Type B pancreatic cell (in vitro differentiated cells): ENCODE measurements around the gene WDFY1. TPM values are rescaled to one million over a fixed set of nuclear protein-coding genes. Genes with fewer than 3 reads are reported as not detected.

Source experiments
- DNase-seq: peaks from one replicate; pipeline ENCODE4 v3.0.0; 2021; ENCODE audit warnings: mixed read lengths; ENCODE audit not compliant: unreplicated experiment; ENCODE audit errors: extremely low spot score
- H3K27ac Mint-ChIP-seq: 2 replicates; pipeline ENCODE4 v1.8.0; 2021; ENCODE audit warnings: mild to moderate bottlenecking, mixed read lengths
- H3K27me3 Mint-ChIP-seq: 2 replicates; pipeline ENCODE4 v1.8.0; 2021; ENCODE audit warnings: mixed read lengths
- H3K36me3 Mint-ChIP-seq: 2 replicates; pipeline ENCODE4 v1.8.0; 2021; ENCODE audit warnings: mixed read lengths
- H3K4me1 Mint-ChIP-seq: one replicate; pipeline ENCODE4 v1.8.0; 2021; ENCODE audit warnings: mixed read lengths; ENCODE audit not compliant: unreplicated experiment
- H3K4me3 Mint-ChIP-seq: 2 replicates; pipeline ENCODE4 v1.8.0; 2021; ENCODE audit warnings: mild to moderate bottlenecking, mixed read lengths
- H3K9me3 Mint-ChIP-seq: 2 replicates; pipeline ENCODE4 v1.8.0; 2021; ENCODE audit warnings: mixed read lengths
- total RNA-seq: library from RNA; stranded (reverse); gene quantifications from 2 replicates; pipeline ENCODE4 v1.2.1, GENCODE V29; 2021; ENCODE audit warnings: low replicate concordance
- TF ChIP-seq, protein P1 (sequence below): fragments of 200-600 bp; sonication (generic); conservative IDR thresholded peaks from 2 replicates; pipeline ENCODE4 v1.5.0; 2021; ENCODE audit warnings: antibody characterized with exemption, mild to moderate bottlenecking

The WDFY1 gene
- total RNA-seq, 1 donor from 2014 or later, result 45.5 TPM

GRCh38 chr2:223949241-223949840 is 4.2 kb upstream of the WDFY1 start:
- Mint-ChIP-seq H3K9me3 (no peaks in the 10 kb centered on the region), H3K27ac (no peak overlapping the region), H3K27me3 (peaks cover 4% of the 10 kb centered on the region), H3K36me3 (no peaks in the 10 kb centered on the region), H3K4me1 (peaks cover 9% of the 10 kb centered on the region), H3K4me3 (no peak overlapping the region)
- no peak for DNase-seq
- TF ChIP-seq, protein P1, sequence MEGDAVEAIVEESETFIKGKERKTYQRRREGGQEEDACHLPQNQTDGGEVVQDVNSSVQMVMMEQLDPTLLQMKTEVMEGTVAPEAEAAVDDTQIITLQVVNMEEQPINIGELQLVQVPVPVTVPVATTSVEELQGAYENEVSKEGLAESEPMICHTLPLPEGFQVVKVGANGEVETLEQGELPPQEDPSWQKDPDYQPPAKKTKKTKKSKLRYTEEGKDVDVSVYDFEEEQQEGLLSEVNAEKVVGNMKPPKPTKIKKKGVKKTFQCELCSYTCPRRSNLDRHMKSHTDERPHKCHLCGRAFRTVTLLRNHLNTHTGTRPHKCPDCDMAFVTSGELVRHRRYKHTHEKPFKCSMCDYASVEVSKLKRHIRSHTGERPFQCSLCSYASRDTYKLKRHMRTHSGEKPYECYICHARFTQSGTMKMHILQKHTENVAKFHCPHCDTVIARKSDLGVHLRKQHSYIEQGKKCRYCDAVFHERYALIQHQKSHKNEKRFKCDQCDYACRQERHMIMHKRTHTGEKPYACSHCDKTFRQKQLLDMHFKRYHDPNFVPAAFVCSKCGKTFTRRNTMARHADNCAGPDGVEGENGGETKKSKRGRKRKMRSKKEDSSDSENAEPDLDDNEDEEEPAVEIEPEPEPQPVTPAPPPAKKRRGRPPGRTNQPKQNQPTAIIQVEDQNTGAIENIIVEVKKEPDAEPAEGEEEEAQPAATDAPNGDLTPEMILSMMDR, result no peak

- H3K9me3 Mint-ChIP-seq, result no peaks in the 10 kb centered on the region
- peaks cover 19% of the 10 kb centered on the region for H3K4me1 Mint-ChIP-seq
- peak overlapping the region; percentile 2 for H3K27ac Mint-ChIP-seq
- no peak overlapping the region for H3K4me3 Mint-ChIP-seq
- TF ChIP-seq, protein P1, result no peak
- H3K36me3 Mint-ChIP-seq, result peaks cover 4% of the 10 kb centered on the region
- H3K27me3 Mint-ChIP-seq, result peaks cover 4% of the 10 kb centered on the region
- DNase-seq, result no peak
Measured at GRCh38 chr2:223947711-223948205, 2.6 kb upstream of the WDFY1 start.

- Mint-ChIP-seq H3K9me3 (peaks cover 4% of the 10 kb centered on the region), H3K36me3 (peaks cover 9% of the 10 kb centered on the region), H3K27ac (no peak overlapping the region), H3K27me3 (peaks cover 4% of the 10 kb centered on the region), H3K4me3 (peak overlapping the region; percentile 37), H3K4me1 (peaks cover 28% of the 10 kb centered on the region)
- TF ChIP-seq, protein P1, result no peak
- no peak for DNase-seq
Measured at GRCh38 chr2:223945755-223946154, 620 bp upstream of the WDFY1 start.

GRCh38 chr2:223944166-223944702 is 901 bp downstream of the WDFY1 start:
- peak overlapping the region; percentile 91 for H3K4me3 Mint-ChIP-seq
- H3K36me3 Mint-ChIP-seq, result peaks cover 9% of the 10 kb centered on the region
- H3K9me3 Mint-ChIP-seq, result peaks cover 4% of the 10 kb centered on the region
- DNase-seq, result peak; percentile 72
- H3K27ac Mint-ChIP-seq, result peak overlapping the region; percentile 88
- TF ChIP-seq, protein P1, result no peak
- peaks cover 4% of the 10 kb centered on the region for H3K27me3 Mint-ChIP-seq
- peaks cover 28% of the 10 kb centered on the region for H3K4me1 Mint-ChIP-seq

DNA sequence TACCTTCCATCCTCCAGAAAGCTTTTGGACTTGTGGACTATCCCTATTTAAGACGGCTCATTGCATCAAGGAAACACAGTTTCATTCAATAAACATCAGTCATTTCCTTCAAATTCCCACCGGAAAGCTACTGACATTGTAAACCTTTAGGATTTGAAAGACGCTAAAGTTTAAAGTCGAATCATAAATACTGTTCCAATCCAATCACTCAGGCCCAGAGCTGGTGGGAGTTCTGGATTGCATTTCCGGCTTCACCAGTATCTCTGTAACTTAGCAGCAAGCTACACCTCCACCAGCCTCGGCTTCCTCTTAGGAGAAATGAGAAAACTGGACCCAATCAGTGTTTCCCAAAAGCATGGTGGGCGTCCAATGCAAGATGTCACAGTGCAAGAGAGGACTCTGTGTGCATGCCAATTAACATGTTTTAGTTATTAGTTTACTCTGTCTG is 1.6 kb downstream of the WDFY1 start:
- H3K4me1 Mint-ChIP-seq, result peaks cover 28% of the 10 kb centered on the region
- no peak for DNase-seq
- TF ChIP-seq, protein P1, result no peak
- peaks cover 9% of the 10 kb centered on the region for H3K36me3 Mint-ChIP-seq
- H3K27ac Mint-ChIP-seq, result peak overlapping the region; percentile 88
- H3K9me3 Mint-ChIP-seq, result peaks cover 4% of the 10 kb centered on the region
- H3K27me3 Mint-ChIP-seq, result peaks cover 4% of the 10 kb centered on the region
- H3K4me3 Mint-ChIP-seq, result peak overlapping the region; percentile 91
